GM13977 (cell line): ENCODE data around the gene CNNM1.

ENCODE experiments used
- DNase-seq: peaks from one replicate; pipeline ENCODE4 v3.0.0; 2012; ENCODE audit warnings: low spot score
- CTCF ChIP-seq: IDR thresholded peaks from 2 replicates; pipeline ENCODE4 v1.5.1; 2012; ENCODE audit warnings: mild to moderate bottlenecking, control low read depth; ENCODE audit not compliant: insufficient read depth; ENCODE audit errors: extremely low read depth, missing control alignments
- in situ Hi-C: fragments of 300-500 bp; cut with MboI; formaldehyde crosslinking; loops from one replicate; pipeline ENCODE4 v1.12.0; 2022; ENCODE audit warnings: low sequenced_read_pairs, low pct_unique_long_range_greater_than_20kb, mixed read lengths, inconsistent platforms; ENCODE audit not compliant: unreplicated experiment

The CNNM1 gene

GRCh38 chr10:99433378-99434020 is 104.3 kb downstream of the CNNM1 start:
- TF ChIP-seq CTCF, result peak; percentile 19
- no peak for DNase-seq
- in situ Hi-C loops, result loop anchor here (25.0 kb wide), 1 partner anchor 279 kb away; no protein-coding TSS in a partner anchor

GRCh38 chr10:99435986-99436638 is 107.0 kb downstream of the CNNM1 start:
- peak; percentile 54 for TF ChIP-seq CTCF
- peak; percentile 19 for DNase-seq
- in situ Hi-C loops, result loop anchor here (25.0 kb wide), 1 partner anchor 276 kb away; no protein-coding TSS in a partner anchor

- TF ChIP-seq CTCF, result no peak
- no peak for DNase-seq
- in situ Hi-C loops, result loop anchor here (25.0 kb wide), 1 partner anchor 273 kb away; no protein-coding TSS in a partner anchor
These were observed 109.7 kb downstream of the CNNM1 start for GRCh38 chr10:99438890-99439289.

- DNase-seq, result no peak
- no peak for TF ChIP-seq CTCF
- in situ Hi-C loops, result loop anchor here (25.0 kb wide), 1 partner anchor 270 kb away; no protein-coding TSS in a partner anchor
These were observed 113.2 kb downstream of the CNNM1 start for GRCh38 chr10:99442394-99442793.

- no peak for TF ChIP-seq CTCF
- in situ Hi-C loops, result loop anchor here (25.0 kb wide), 1 partner anchor 269 kb away; no protein-coding TSS in a partner anchor
- DNase-seq, result no peak
These were observed 114.3 kb downstream of the CNNM1 start for GRCh38 chr10:99443500-99443899.
